ENCODE results near the gene NOS2. TPM values are rescaled to one million over a fixed set of nuclear protein-coding genes. Genes with fewer than 3 reads are reported as not detected.
"Not testable (repeated sequence)": the region's sequence is repeated elsewhere in the genome, so short reads cannot be mapped to it uniquely, and the experiment has no call there.

NOS2 gene
- total and polyA plus RNA-seq, 10 donors: 0.02 to 0.69 (median 0.13) TPM; not detected in 1

- no peak overlapping the region for H3K4me3 ChIP-seq
- intact Hi-C loops (cut with DNase I; ENCODE audit: low total_unique reads): no loop called here
- TF ChIP-seq POLR2A (IDR thresholded peaks at IDR 0.05) (no peak), POLR2AphosphoS5 (IDR thresholded peaks at IDR 0.05) (no peak)
- TF ChIP-seq, protein P1, sequence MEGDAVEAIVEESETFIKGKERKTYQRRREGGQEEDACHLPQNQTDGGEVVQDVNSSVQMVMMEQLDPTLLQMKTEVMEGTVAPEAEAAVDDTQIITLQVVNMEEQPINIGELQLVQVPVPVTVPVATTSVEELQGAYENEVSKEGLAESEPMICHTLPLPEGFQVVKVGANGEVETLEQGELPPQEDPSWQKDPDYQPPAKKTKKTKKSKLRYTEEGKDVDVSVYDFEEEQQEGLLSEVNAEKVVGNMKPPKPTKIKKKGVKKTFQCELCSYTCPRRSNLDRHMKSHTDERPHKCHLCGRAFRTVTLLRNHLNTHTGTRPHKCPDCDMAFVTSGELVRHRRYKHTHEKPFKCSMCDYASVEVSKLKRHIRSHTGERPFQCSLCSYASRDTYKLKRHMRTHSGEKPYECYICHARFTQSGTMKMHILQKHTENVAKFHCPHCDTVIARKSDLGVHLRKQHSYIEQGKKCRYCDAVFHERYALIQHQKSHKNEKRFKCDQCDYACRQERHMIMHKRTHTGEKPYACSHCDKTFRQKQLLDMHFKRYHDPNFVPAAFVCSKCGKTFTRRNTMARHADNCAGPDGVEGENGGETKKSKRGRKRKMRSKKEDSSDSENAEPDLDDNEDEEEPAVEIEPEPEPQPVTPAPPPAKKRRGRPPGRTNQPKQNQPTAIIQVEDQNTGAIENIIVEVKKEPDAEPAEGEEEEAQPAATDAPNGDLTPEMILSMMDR (IDR thresholded peaks at IDR 0.05 in 8 of 11, conservative IDR thresholded peaks at IDR 0.05 in 3 of 11): no peak
- no peak overlapping the region for H3K27ac ChIP-seq
- no peaks in the 10 kb centered on the region for H3K4me1 ChIP-seq
- no peaks in the 10 kb centered on the region for H3K36me3 ChIP-seq
- H3K9me3 ChIP-seq: no peaks in the 10 kb centered on the region
- H3K27me3 ChIP-seq (replicated peaks in 1 of 7): no peaks in the 10 kb centered on the region
- DNase-seq: no peak
- WGBS, 5 donors: 90 to 93% (median 92%) methylated on average over 8 of the region's 8 CpGs
Measured at GRCh38 chr17:27754549-27754948, 45.8 kb downstream of the NOS2 start.

GRCh38 chr17:27753726-27754125, 46.6 kb downstream of the NOS2 start:
- DNase-seq; H3K9me3 ChIP-seq; H3K36me3 ChIP-seq; H3K27ac ChIP-seq; H3K4me1 ChIP-seq; H3K27me3 ChIP-seq (replicated peaks in 1 of 7); H3K4me3 ChIP-seq; intact Hi-C loops (cut with DNase I; ENCODE audit: low total_unique reads): not testable (repeated sequence)
- 84 to 89% (median 87%) methylated on average over 13 of the region's 13 CpGs for WGBS, 5 donors

DNA sequence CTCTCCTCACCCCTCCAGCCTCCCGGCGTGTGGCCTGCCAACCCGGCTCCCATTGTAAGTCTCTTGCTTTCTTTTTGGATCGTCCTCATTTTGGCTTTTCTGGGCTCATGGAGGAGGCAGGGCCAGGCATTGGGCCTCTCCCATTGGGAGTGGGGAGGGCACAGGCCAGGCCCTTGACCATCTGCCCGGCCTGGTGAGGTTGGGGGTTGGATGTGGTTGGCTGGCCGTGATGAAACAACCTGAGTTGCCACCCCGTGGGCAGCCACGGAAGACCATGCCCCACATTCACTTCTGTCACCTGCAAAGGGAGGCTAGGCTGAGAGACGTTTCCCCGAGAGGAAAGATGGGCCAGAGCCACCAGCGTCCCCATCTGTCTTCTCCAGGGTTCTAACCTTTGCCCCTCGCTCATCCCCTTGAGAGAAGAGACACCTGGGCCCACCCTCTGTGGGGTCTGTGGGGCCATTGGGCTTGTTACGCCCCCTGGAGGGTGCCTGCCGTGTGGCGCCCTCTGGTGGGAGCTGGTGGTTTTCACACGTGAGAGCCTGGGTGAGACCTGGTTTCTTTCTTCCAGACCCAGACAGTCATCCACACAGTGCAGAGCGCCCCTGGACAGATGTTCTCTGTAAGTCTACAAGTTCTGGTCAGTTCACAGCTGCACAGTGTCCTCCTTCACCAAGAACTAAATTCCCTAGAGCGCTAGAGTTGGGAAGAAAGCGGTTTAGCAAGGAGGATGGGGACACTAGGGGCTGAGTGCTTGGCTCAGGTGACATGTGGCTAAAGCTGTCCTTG, 47.3 kb downstream of the NOS2 start:
- H3K27ac ChIP-seq; H3K36me3 ChIP-seq; intact Hi-C loops (cut with DNase I; ENCODE audit: low total_unique reads); H3K9me3 ChIP-seq; DNase-seq; H3K4me1 ChIP-seq; H3K4me3 ChIP-seq; H3K27me3 ChIP-seq (replicated peaks in 1 of 7): not testable (repeated sequence)
- 73 to 90% (median 86%) methylated on average over 3 to 11 of the region's 19 CpGs for WGBS, 5 donors

DNA sequence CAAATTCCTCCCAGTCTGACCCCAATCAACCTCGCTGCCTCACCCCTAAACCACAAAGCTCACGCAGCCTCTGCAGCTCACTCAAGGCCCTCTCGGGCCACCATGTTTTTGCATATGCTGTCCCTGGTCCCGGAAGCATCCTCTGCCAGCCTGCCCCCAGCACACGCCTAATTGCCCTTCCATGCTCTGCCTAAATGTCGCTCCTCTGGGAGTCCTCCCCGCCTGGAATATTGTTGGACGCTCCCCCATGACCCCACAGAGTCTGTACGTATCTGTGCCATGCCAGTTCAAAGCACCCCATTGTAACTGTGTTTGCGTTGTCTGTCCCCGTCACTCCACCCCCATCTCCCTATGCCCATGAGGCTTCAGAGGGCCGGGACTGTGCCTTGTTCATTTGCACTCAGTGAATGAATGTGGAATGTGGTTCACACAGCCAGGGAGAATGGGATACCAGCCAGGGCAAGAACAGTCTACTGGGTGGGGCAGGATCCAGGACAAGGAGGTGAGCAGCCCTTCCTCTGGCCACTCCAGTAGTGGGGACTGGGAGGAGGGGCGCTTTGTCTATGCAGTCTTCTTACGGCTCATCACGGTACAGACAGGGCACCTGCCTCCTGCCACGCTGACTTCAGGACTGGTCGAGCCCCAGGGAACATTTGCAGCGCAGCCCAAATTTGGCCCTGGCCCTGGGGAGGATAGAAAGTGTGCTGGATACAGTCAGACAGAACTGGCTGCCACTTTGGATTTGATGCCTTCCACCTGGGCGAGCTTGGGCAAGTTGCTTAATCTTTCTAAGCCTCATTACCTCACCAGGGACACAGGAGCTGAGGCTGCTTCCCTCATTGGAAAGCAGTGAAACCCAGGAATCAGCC, 48.5 kb downstream of the NOS2 start:
- Histone ChIP-seq H3K4me3 (no peak overlapping the region), H3K27me3 (replicated peaks in 1 of 7) (no peaks in the 10 kb centered on the region), H3K9me3 (no peaks in the 10 kb centered on the region), H3K4me1 (no peaks in the 10 kb centered on the region), H3K36me3 (no peaks in the 10 kb centered on the region), H3K27ac (no peak overlapping the region)
- WGBS, 5 donors: 80 to 89% (median 85%) methylated on average over 19 of the region's 19 CpGs
- TF ChIP-seq, protein P1 (IDR thresholded peaks at IDR 0.05 in 8 of 11, conservative IDR thresholded peaks at IDR 0.05 in 3 of 11): no peak
- no peak for TF ChIP-seq POLR2A (IDR thresholded peaks at IDR 0.05)
- TF ChIP-seq POLR2AphosphoS5 (IDR thresholded peaks at IDR 0.05): no peak
- intact Hi-C loops (cut with DNase I; ENCODE audit: low total_unique reads): no loop called here
- no peak for DNase-seq

DNA sequence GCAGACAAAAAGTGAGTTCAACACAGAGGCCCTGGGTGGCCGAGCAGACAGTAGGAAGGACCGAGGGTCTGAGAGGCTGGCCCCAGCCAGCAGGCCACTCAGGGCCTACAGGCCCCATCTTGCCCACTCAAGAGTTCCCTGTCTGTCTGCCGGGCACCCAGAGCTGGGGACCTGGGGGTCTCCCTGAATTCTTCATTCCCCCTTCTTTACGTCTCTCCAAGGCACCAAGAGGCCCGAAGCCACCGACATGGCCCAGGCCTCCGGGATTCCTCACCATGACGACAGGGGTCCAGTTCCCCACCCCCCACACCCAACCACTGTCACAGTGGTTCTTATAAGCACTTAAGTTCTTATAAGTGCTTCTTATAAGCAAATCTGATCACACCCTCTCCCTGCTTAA, 49.2 kb downstream of the NOS2 start:
- no peak for DNase-seq
- TF ChIP-seq, protein P1 (IDR thresholded peaks at IDR 0.05 in 8 of 11, conservative IDR thresholded peaks at IDR 0.05 in 3 of 11): no peak
- TF ChIP-seq POLR2A (IDR thresholded peaks at IDR 0.05): no peak
- no peak for TF ChIP-seq POLR2AphosphoS5 (IDR thresholded peaks at IDR 0.05)
- Histone ChIP-seq H3K27me3 (replicated peaks in 1 of 7) (no peaks in the 10 kb centered on the region), H3K36me3 (no peaks in the 10 kb centered on the region), H3K4me3 (no peak overlapping the region), H3K9me3 (no peaks in the 10 kb centered on the region), H3K27ac (no peak overlapping the region), H3K4me1 (no peaks in the 10 kb centered on the region)
- intact Hi-C loops (cut with DNase I; ENCODE audit: low total_unique reads): no loop called here
- whole genome bisulfite sequencing, 5 donors: 75 to 91% (median 83%) methylated on average over 6 to 8 of the region's 8 CpGs

- H3K27ac ChIP-seq; H3K27me3 ChIP-seq (replicated peaks in 1 of 7); H3K9me3 ChIP-seq; intact Hi-C loops (cut with DNase I; ENCODE audit: low total_unique reads); H3K4me3 ChIP-seq; DNase-seq; H3K36me3 ChIP-seq; H3K4me1 ChIP-seq: not testable (repeated sequence)
- 90 to 96% (median 93%) methylated on average over 15 of the region's 15 CpGs for WGBS, 5 donors
Measured at GRCh38 chr17:27749562-27750150, 50.7 kb downstream of the NOS2 start.

All from spleen (tissue), 11 donors.